GM04503 (cell line): ENCODE measurements around the gene OSTC.
"Not testable (repeated sequence)": the region's sequence is repeated elsewhere in the genome, so short reads cannot be mapped to it uniquely, and the experiment has no call there.

Experiments
- DNase-seq: peaks from one replicate; pipeline ENCODE4 v3.0.0-alpha.2; 2012; ENCODE audit warnings: low read depth

OSTC gene

GRCh38 chr4:108646706-108647105 lies 3.7 kb upstream of the OSTC start:
- DNase-seq: no peak

DNA sequence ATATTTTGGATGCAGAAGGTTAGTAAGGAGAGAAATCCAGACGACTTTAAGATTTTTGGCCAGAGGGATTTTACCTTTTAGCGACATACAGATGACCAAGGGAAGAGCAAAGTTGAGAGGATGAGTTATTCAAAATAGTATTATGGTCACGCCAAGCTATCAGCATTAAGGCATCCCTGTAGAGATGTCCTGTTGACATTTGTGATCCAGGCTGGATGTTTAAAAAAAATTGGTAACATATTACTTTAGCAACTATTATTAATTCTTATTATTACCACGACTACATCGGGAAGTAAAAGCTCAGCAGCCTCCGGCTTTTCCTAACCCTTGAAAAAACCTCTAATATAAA lies 562 bp upstream of the OSTC start:
- no peak for DNase-seq

- peak; percentile 28 for DNase-seq
Measured at GRCh38 chr4:108651014-108651791, 804 bp downstream of the OSTC start.

DNA sequence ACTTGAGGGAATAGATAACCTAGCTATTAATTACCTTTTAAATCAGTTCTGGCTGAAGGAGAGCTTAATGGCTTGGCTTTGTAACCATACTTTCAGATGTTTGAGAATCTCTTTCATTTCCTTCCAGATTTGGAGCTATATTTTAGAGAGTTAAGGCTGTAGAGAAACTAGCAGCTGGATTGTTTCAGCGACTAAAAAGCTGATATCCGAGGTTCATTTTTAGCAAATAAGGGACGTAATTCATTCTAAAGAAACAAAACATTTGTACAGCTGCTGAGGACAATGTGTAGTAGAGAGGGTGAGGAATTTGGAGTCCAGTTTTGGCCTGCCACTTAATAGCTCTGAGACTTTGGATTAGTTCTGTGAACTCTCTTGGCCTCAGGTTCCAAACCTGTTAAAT lies 12.2 kb downstream of the OSTC start:
- no peak for DNase-seq

DNA sequence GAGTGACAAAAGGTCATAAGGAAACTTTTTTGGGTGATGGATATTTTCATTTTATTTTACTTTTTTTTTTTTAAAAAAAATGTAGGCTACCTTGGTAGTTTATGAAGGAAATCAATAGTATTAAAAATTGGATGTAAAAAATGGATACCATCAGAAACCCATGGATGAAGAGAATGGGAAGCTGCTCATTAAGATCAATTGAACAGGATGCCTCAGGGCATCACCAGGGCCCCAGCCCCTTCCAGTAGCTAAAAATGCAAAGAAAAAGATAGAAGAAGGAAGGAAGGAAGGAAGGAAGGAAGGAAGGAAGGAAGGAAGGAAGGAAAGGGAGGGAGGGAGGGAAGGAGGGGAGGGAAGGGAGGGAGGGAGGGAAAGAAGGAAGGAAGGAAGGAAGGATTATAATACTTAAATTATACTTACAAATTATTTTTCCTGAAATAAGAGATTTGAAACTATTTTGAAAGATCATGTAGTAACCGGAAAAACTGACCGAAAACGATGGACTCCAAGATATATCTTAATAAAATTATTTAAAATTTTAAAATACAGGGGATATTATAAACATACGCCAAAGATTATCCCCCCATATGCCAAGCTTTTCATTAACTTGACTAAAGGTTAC lies 24.1 kb downstream of the OSTC start:
- no peak for DNase-seq

DNA sequence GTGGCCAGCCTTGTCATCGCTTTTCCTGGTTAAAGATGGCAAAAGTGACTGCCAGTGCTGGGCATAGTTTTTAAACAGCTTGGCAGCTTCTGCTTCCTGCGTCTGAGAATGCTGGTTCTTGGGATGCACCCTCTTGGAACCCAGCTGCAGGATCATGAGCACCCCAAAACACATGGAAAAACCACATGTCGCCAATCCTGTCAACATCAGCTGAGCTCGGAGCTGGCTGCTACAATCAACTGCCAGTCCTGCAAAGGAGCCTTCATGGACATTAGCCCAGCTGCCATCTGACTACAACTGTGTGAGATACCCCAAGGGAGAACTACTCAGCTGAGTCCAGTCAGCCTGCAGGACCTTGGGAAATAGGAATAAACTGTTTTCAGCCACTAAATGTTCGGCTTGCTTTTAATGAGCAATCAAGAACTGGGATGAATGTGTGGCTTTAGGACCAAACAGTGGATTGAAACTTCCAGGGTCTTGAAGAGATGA lies 31.0 kb downstream of the OSTC start:
- no peak for DNase-seq

- DNase-seq: no peak
Measured at GRCh38 chr4:108683479-108683878, 33.1 kb downstream of the OSTC start.

DNA sequence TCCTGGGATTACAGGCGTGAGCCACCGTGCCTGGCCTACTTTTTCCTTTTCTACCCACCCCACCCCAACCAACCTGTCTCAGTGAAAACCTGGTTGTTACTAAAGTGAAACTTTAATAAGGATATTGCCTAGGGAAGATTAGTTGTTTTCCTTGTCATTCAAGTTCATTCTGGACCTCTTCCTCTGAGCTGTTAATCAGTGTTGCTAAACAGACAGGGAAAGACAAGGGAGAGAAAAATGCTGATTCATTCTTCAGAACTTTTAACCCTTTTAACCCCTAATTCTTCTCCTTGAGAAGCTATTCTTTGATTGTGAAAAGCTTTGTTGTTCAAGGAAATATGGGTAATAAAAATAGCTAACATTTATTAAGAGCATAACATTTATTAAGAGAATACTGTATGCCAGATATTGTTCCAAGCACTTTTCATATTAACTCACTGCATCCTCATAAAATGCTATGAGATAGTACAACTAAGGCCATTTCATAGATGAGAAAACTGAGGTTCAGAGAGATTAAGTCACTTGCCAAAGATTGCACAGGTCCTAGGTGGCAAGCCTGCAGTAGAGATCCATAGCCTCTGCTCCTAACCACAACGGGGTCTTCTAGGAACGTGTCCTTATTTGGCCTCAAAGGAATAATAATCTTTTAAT lies 34.8 kb downstream of the OSTC start:
- no peak for DNase-seq

DNA sequence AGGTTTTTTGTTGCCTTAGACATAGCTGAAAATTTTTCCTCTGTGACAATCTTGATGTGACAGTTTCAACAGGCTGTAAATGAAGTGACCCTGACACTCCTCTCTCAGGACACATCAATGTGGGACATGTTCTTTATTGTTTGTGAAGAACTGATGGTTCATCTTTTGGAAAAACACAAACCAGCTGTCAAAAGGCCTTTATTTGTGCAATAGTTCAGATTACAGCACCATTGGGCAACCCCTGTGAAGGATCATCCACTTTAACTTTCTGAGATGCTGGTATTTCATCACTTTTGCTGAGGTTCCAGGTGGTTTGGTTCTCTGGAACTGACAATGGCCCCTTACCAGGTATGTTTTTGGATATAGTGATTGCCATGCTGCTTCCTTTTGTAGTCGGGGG lies 40.3 kb downstream of the OSTC start:
- no peak for DNase-seq

- no peak for DNase-seq
Measured at GRCh38 chr4:108693211-108693610, 42.8 kb downstream of the OSTC start.

GRCh38 chr4:108693819-108694218 lies 43.4 kb downstream of the OSTC start:
- no peak for DNase-seq

GRCh38 chr4:108694423-108694822 lies 44.0 kb downstream of the OSTC start:
- no peak for DNase-seq

GRCh38 chr4:108695062-108695461 lies 44.7 kb downstream of the OSTC start:
- DNase-seq: no peak

DNA sequence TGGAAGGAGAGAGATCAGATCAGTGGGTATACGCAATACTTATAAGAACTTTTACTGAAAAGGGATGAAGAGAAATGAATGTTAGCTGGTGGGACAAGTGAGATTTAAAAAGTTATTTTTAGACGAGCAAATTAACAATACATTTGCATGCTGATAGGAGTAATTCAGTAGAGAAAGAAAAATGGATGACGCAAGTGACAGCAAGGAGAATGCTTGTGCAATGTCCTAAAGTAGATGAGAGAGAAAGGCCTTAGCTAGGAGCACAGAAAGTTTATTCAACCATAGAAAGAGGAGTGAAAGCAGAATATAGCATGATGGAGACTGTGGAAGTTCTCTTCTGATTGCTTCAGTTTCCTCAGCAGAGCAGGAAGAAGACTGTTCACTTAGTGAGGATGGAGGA lies 45.8 kb downstream of the OSTC start:
- DNase-seq: no peak

DNA sequence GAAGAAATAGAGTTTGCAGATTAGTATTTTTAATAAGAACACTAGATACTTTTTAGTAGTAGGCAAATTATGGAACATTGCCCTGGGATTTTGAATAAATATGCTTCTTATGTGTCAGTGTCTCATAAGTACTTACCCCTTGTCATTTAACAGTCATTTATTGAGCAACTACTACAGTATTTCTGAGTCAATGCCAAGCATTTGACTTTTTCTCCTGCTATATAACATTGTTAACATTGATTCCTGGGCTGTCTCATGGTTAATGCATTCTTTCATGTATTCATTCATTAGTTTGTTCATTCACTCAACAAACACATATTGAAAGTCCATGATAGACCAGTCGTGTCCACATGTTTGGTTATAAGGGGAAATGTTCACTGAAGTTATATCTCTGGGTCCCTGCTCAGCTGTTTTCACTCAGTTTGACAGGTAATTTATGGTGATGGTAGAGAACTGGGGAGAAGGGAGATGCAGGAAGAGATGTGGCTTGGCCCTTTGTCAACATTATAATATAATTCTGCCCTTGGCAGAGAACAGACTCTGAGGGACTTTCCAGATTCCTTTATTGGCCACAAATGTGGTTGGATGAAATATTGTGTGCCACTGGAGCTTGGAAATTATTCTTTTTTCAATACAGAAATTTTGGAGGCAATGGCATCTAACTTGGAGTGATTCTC lies 49.8 kb downstream of the OSTC start:
- peak; percentile 38 for DNase-seq

DNA sequence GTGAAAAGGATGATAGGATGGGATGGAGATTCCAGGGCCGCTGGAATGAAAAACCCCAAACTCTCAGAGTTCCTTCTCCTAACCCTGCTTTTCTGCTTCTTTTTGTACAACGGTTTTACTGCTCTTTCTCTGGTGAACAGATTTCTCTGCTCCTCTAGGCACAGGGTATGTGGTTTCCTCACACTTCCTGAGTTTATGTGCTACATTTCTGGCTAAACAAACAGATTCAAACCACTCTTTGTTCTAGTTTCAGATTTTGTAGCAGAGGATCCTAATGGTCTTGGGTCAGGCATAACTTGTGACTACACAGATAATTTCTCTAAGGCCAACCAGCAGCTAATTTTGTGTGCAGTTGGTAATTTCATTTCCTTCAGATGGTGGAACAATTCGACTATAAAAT lies 52.6 kb downstream of the OSTC start:
- DNase-seq: no peak

DNA sequence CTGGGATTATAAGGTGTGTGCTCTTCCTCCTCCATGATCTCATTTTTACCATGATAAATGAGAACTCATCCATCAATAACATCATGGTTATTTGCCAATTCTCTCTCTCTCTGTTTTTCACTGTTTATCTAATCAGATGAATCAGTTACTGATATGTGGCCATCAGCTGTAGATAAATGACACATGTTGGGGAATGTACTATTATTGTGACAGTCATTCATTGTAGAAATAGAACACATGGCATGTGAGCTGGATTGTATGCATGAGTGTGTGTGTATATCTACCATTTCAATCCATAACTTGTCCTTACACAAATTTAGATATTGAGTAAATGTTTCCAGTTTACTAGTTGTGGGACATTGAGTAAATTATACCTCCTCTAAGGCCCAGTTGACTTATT lies 53.0 kb downstream of the OSTC start:
- no peak for DNase-seq

DNA sequence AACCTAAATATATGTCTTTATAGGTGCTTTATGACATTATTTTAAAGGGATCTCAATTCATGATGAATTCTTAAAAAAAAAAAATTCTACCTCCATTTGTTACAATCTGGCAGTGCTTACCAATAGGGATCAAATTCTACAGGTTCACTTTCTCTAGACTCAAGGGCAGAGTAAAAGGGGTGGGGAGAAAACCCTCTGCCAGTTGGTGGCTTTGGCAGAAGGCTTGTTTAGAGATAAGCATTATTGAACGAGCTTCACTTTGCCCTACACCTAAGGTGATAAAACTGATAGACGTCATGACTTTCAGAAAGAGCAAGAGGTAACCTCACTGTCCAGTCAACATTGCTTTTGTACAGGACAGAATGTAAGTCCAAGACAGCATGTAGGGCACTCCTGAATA lies 53.6 kb downstream of the OSTC start:
- no peak for DNase-seq

DNA sequence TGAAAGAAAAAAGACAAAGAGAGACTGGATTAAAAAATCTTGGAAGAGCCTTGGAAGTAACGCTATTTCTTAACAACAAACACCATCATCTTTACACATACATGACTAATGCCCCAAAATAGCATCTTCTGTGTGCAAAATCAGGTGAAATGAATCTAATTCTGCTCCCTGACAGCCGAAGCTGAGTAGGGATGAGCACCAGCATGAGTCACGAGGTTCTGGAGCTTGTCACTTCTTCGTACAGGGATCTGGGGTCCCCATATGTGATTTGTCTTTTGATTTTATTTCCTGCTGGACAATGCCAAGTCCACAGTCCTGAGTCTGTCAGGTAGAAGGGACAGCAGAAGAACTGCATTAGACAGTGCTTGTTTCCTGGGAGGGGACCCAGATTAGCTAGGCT lies 55.9 kb downstream of the OSTC start:
- DNase-seq: no peak

DNA sequence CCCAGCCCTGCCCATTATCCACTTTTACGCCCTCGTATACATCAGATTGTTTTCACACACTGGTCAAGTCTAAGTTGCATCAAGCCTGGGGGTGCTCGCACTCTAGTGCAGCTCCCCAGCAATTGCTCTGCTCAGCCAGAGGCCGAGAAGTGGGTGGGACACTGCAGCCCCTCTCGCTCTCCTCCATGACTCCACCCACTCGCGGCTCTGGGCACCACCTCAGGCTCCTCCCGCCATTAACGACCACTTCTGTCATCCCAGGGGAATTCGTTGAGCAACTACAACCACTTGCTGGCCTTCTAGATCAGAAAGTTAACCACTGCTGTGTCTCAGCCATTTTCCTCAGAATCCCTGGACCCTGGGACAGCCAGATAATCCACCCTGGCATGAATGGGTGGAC lies 58.8 kb downstream of the OSTC start:
- no peak for DNase-seq

GRCh38 chr4:108709722-108710121 lies 59.3 kb downstream of the OSTC start:
- DNase-seq: no peak

DNA sequence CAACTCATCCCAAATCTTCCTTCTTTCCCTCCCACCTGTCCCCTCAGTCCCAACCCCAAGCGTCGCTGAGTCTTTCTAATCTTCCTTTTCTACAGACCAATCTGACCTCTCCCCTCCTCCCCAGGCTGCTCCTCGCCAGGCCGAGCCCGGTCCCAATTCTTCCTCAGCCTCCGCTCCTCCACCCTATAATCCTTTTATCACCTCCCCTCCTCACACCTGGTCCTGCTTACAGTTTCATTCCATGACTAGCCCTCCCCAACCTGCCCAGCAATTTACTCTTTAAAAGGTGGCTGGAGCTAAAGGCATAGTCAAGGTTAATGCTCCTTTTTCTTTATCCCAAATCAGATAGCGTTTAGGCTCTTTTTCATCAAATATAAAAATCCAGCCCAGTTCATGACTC lies 60.2 kb downstream of the OSTC start:
- not testable (repeated sequence) for DNase-seq

- no peak for DNase-seq
Measured at GRCh38 chr4:108714880-108715279, 64.5 kb downstream of the OSTC start.
